GM23248 (cell line): ENCODE measurements around the gene NACC2.

Experiments
- EZH2 ChIP-seq: fragments of 200-600 bp; sonication (generic); IDR thresholded peaks from 2 replicates; pipeline ENCODE4 v1.6.1; 2018; ENCODE audit warnings: antibody characterized with exemption, mild to moderate bottlenecking; ENCODE audit not compliant: insufficient read depth, poor library complexity, severe bottlenecking
- EZH2phosphoT487 ChIP-seq: fragments of 200-600 bp; sonication (generic); IDR thresholded peaks from 2 replicates; pipeline ENCODE4 v1.6.1; 2018; ENCODE audit warnings: antibody characterized with exemption, moderate library complexity, mild to moderate bottlenecking, low read depth; ENCODE audit not compliant: insufficient read depth

- TF ChIP-seq EZH2 (no peak), EZH2phosphoT487 (no peak)
These were observed 78.4 kb downstream of the NACC2 start for GRCh38 chr9:136016572-136017288.
